Cardiac muscle cell (in vitro differentiated cells and primary cell): ENCODE measurements around the gene JOSD2. TPM values are rescaled to one million over a fixed set of nuclear protein-coding genes. Genes with fewer than 3 reads are reported as not detected.
"Not testable (repeated sequence)": the region's sequence is repeated elsewhere in the genome, so short reads cannot be mapped to it uniquely, and the experiment has no call there.

ENCODE experiments used
- DNase-seq, 2 donors: peaks; one replicate each; pipeline versions ENCODE4 v3.0.0 to v3.0.0-alpha.2; 2010 to 2017; ENCODE audit warnings: low read depth in 1 of 2, low spot score in 1 of 2
- H3K27ac ChIP-seq: fragments of 200-600 bp; sonication (generic); 2 replicates; pipeline ENCODE4 v1.5.1; 2016
- H3K27me3 ChIP-seq: fragments of 200-600 bp; sonication (generic); 2 replicates; pipeline ENCODE4 v1.6.0; 2016; ENCODE audit warnings: control low read depth
- H3K36me3 ChIP-seq: fragments of 200-600 bp; sonication (generic); 2 replicates; pipeline ENCODE4 v1.5.1; 2016; ENCODE audit warnings: control low read depth
- H3K4me1 ChIP-seq: fragments of 200-600 bp; sonication (generic); 2 replicates; pipeline ENCODE4 v1.8.1; 2017; ENCODE audit warnings: low read depth, mild to moderate bottlenecking, mixed run types
- H3K4me3 ChIP-seq: fragments of 200-600 bp; sonication (generic); 2 replicates; pipeline ENCODE4 v1.5.1; 2016; ENCODE audit warnings: mild to moderate bottlenecking
- H3K9me3 ChIP-seq: fragments of 200-600 bp; sonication (generic); 2 replicates; pipeline ENCODE4 v1.5.1; 2017; ENCODE audit warnings: low read depth, mild to moderate bottlenecking, control low read depth
- polyA plus RNA-seq: library from polyadenylated mRNA; unstranded; fragments of >200 nt; fragmentation: Nextera tagmentation; extraction: Ambion mirVana; gene quantifications from 2 replicates; pipeline ENCODE4 v1.2.1, GENCODE V29; 2016
- total RNA-seq: library from RNA; depleted of rRNA; stranded (reverse); fragments of >200 nt; gene quantifications from 2 replicates; pipeline ENCODE4 v1.2.3, GENCODE V29; 2016
- TF ChIP-seq, protein P1 (sequence below): IDR thresholded peaks from 2 replicates; pipeline ENCODE4 v1.5.1; 2012; ENCODE audit warnings: low read depth, mild to moderate bottlenecking, low read length

The JOSD2 gene
- total and polyA plus RNA-seq, 2 experiments from 2014 or later = 21.4 to 44.8 TPM

GRCh38 chr19:50532952-50533351, 22.0 kb upstream of the JOSD2 start:
- no peak for DNase-seq
- Histone ChIP-seq H3K9me3 (no peaks in the 10 kb centered on the region), H3K36me3 (no peaks in the 10 kb centered on the region), H3K4me1 (no peaks in the 10 kb centered on the region), H3K4me3 (no peak overlapping the region), H3K27me3 (no peaks in the 10 kb centered on the region), H3K27ac (no peak overlapping the region)
- TF ChIP-seq, protein P1, sequence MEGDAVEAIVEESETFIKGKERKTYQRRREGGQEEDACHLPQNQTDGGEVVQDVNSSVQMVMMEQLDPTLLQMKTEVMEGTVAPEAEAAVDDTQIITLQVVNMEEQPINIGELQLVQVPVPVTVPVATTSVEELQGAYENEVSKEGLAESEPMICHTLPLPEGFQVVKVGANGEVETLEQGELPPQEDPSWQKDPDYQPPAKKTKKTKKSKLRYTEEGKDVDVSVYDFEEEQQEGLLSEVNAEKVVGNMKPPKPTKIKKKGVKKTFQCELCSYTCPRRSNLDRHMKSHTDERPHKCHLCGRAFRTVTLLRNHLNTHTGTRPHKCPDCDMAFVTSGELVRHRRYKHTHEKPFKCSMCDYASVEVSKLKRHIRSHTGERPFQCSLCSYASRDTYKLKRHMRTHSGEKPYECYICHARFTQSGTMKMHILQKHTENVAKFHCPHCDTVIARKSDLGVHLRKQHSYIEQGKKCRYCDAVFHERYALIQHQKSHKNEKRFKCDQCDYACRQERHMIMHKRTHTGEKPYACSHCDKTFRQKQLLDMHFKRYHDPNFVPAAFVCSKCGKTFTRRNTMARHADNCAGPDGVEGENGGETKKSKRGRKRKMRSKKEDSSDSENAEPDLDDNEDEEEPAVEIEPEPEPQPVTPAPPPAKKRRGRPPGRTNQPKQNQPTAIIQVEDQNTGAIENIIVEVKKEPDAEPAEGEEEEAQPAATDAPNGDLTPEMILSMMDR = no peak

GRCh38 chr19:50531171-50531612, 20.2 kb upstream of the JOSD2 start:
- Histone ChIP-seq H3K27ac (no peak overlapping the region), H3K9me3 (no peaks in the 10 kb centered on the region), H3K36me3 (no peaks in the 10 kb centered on the region), H3K4me3 (no peak overlapping the region), H3K27me3 (no peaks in the 10 kb centered on the region), H3K4me1 (no peaks in the 10 kb centered on the region)
- no peak for DNase-seq
- TF ChIP-seq, protein P1 = no peak

GRCh38 chr19:50528052-50528451, 17.1 kb upstream of the JOSD2 start:
- H3K4me1 ChIP-seq, H3K36me3 ChIP-seq, H3K27ac ChIP-seq, H3K4me3 ChIP-seq, H3K9me3 ChIP-seq, H3K27me3 ChIP-seq, DNase-seq: not testable (repeated sequence)

GRCh38 chr19:50522881-50523280, 11.9 kb upstream of the JOSD2 start:
- H3K9me3 ChIP-seq = no peaks in the 10 kb centered on the region
- TF ChIP-seq, protein P1 = no peak
- no peaks in the 10 kb centered on the region for H3K27me3 ChIP-seq
- no peak overlapping the region for H3K27ac ChIP-seq
- DNase-seq = no peak
- H3K36me3 ChIP-seq = peaks cover 5% of the 10 kb centered on the region
- no peaks in the 10 kb centered on the region for H3K4me1 ChIP-seq
- H3K4me3 ChIP-seq = no peak overlapping the region

DNA sequence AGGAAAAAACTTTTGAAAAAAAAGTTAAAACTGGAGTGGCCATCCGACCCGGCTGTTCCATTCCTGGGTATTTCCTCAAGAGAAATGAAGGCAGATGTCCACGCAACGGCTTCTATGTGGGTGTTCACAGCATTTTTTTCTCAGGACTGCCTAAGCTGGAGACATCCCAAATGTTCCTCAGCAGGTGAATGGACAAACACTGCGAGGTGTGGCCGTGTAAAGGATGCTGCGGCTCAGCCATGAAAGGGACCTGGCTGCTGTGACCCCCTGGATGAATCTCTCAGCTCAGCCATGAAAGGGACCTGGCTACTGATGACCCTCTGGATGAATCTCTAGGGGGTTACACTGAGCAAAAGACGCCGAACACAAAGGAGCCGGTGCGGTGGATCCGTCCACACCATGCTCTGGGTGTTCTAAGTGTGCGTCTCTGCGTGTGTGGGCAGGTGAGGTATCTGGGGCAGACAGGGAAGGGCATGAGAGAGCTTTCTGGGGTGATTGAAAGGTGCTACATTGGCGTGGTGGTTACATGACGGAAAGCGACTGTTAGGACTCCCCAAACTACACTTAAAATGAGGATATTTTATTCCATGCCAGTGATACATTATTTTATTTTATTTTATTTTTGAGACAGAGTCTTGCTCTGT, 10.0 kb upstream of the JOSD2 start:
- Histone ChIP-seq H3K4me3 (no peak overlapping the region), H3K9me3 (no peaks in the 10 kb centered on the region), H3K27ac (no peak overlapping the region), H3K4me1 (no peaks in the 10 kb centered on the region), H3K27me3 (no peaks in the 10 kb centered on the region), H3K36me3 (peaks cover 7% of the 10 kb centered on the region)
- TF ChIP-seq, protein P1 = no peak
- no peak for DNase-seq

DNA sequence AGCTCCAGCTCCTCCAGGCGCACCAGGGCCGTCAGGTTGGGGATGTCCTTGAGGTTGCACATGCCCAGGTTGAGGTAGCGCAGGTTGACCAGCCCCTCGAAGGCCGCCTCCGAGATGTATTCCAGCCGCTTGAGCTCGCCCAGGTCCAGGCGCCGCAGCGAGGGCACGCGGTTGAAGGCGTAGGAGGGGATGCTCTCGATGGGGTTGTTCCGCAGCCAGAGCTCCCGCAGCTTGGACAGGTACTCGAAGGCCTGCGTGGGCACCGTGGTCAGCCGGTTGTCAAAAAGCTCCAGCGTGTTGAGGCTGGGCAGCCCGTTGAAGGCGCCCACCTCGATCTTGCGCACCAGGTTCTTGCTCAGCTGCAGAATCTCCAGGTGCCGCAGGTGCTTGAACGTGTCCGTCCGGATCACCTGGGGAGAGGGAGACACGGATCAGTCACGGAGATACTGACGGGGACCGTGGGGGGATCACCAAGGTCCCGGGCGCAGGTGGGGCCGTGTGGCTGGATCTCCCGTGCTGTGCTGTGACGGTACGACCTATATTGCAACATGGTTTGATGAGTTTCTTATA, 8.1 kb upstream of the JOSD2 start:
- Histone ChIP-seq H3K4me3 (no peak overlapping the region), H3K27ac (no peak overlapping the region), H3K36me3 (peaks cover 7% of the 10 kb centered on the region), H3K4me1 (peaks cover 15% of the 10 kb centered on the region), H3K9me3 (no peaks in the 10 kb centered on the region), H3K27me3 (no peaks in the 10 kb centered on the region)
- DNase-seq = no peak
- TF ChIP-seq, protein P1 = no peak
